ES-I3 (cell line): ENCODE data around the gene DQX1.
A peak's percentile ranks its signal among the peaks of the same experiment; 100 is the strongest.

Experiments used
- H3K36me3 ChIP-seq: 2 replicates; pipeline ENCODE4 v1.6.1; 2013; ENCODE audit warnings: mild to moderate bottlenecking, low read length, control low read depth, moderate library complexity; ENCODE audit not compliant: insufficient read depth
- H3K4me1 ChIP-seq: 2 replicates; pipeline ENCODE4 v1.6.1; 2013; ENCODE audit warnings: mild to moderate bottlenecking, control low read depth, low read length; ENCODE audit not compliant: insufficient read depth
- H3K9ac ChIP-seq: 2 replicates; pipeline ENCODE4 v1.6.1; 2013; ENCODE audit warnings: low read depth, mild to moderate bottlenecking, low read length, moderate library complexity
- H3K9me3 ChIP-seq: 2 replicates; pipeline ENCODE4 v1.6.1; 2013; ENCODE audit warnings: mild to moderate bottlenecking, low read length, moderate library complexity; ENCODE audit not compliant: control insufficient read depth, insufficient read depth

The DQX1 gene

DNA sequence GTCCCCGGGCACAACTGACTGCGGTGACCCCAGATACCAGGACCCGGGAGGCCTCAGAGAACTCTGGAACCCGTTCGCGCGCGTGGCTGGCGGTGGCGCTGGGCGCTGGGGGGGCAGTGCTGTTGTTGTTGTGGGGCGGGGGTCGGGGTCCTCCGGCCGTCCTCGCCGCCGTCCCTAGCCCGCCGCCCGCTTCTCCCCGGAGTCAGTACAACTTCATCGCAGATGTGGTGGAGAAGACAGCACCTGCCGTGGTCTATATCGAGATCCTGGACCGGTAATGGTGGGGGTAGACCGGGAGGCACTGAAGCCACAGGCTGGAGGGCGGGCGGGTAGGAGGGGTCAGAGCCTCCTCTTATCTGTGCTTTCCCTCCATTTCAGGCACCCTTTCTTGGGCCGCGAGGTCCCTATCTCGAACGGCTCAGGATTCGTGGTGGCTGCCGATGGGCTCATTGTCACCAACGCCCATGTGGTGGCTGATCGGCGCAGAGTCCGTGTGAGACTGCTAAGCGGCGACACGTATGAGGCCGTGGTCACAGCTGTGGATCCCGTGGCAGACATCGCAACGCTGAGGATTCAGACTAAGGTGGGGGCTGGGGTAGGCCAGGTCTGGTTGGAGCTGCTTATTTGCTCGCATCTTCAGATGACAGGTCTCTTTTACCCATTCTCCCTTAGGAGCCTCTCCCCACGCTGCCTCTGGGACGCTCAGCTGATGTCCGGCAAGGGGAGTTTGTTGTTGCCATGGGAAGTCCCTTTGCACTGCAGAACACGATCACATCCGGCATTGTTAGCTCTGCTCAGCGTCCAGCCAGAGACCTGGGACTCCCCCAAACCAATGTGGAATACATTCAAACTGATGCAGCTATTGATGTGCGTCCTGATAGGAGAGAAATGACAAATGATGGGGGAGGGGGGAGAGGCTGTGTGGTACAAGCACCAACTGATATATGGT lies 4.5 kb upstream of the DQX1 start:
- peak overlapping the region; percentile 99 for H3K9ac ChIP-seq
- peaks cover 10% of the 10 kb centered on the region for H3K36me3 ChIP-seq
- H3K4me1 ChIP-seq, result peaks cover 18% of the 10 kb centered on the region
- no peaks in the 10 kb centered on the region for H3K9me3 ChIP-seq

GRCh38 chr2:74529357-74530238 lies 3.6 kb upstream of the DQX1 start, which contains the start of the genes AUP1 and HTRA2:
AUP1 (minus strand) TSS chr2:74529706; CDS start chr2:74529629, 77 bp downstream.
HTRA2 (plus strand) TSS chr2:74529933; CDS start chr2:74530007, 74 bp downstream.
- Histone ChIP-seq H3K4me1 (peaks cover 19% of the 10 kb centered on the region), H3K9me3 (no peaks in the 10 kb centered on the region), H3K9ac (peak within 1 kb of the TSS; percentile 99), H3K36me3 (peaks cover 10% of the 10 kb centered on the region)

DNA sequence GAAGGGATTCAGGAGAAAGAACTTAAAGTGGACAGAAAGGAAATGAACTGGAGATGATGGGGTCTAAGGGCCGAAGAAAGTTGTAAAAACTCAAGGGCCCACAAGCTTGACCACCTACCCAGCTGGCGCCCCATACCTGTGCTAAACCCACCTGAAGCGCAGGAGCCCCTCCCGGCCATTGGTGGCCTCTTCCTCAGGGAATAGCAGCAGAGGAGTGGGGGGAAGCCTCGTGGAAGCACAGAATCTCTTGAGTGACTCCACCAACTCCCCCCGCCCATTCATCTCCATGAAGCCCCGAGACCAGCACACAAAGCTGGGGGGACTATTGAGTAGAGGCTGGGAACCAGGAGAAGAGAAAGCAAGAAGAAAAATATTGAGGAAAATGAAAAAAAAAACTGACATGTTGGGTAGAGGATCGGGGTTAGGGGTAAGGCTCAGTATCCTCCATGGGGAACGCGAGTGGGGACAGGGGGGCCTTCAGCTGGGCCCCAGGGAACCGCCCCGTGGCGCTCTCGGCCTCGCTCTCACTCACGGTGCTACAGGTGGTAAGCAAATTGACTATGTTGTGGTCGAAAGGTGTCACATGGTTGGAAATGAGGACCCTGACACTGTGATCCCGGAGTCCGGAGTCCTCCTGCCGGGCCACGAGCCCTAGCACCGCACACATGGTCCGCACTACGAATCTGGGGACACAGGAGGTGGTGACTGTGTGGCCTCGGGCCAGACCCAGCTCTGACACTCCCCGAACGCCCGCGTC lies 2.7 kb upstream of the DQX1 start:
- Histone ChIP-seq H3K9me3 (no peaks in the 10 kb centered on the region), H3K36me3 (peaks cover 10% of the 10 kb centered on the region), H3K9ac (peak overlapping the region; percentile 99), H3K4me1 (peaks cover 19% of the 10 kb centered on the region)

- Histone ChIP-seq H3K4me1 (peaks cover 19% of the 10 kb centered on the region), H3K36me3 (peaks cover 10% of the 10 kb centered on the region)
These were observed 1.7 kb upstream of the DQX1 start for GRCh38 chr2:74527741-74528140.

GRCh38 chr2:74526649-74527230 lies 709 bp upstream of the DQX1 start:
- no peaks in the 10 kb centered on the region for H3K9me3 ChIP-seq
- no peak overlapping the region for H3K9ac ChIP-seq
- peaks cover 19% of the 10 kb centered on the region for H3K4me1 ChIP-seq
- peaks cover 10% of the 10 kb centered on the region for H3K36me3 ChIP-seq

More at GRCh38 chr2:74527741-74528140, 1.7 kb upstream of the DQX1 start:
- no peak overlapping the region for H3K9ac ChIP-seq
- no peaks in the 10 kb centered on the region for H3K9me3 ChIP-seq

- H3K9me3 ChIP-seq, result no peaks in the 10 kb centered on the region
- H3K9ac ChIP-seq, result no peak overlapping the region
- H3K36me3 ChIP-seq, result peaks cover 10% of the 10 kb centered on the region
- peaks cover 16% of the 10 kb centered on the region for H3K4me1 ChIP-seq
These were observed 895 bp downstream of the DQX1 start for GRCh38 chr2:74524955-74525716.

- Histone ChIP-seq H3K36me3 (peaks cover 10% of the 10 kb centered on the region), H3K9ac (no peak overlapping the region), H3K4me1 (peaks cover 16% of the 10 kb centered on the region), H3K9me3 (no peaks in the 10 kb centered on the region)
These were observed 2.0 kb downstream of the DQX1 start for GRCh38 chr2:74524005-74524404.

DNA sequence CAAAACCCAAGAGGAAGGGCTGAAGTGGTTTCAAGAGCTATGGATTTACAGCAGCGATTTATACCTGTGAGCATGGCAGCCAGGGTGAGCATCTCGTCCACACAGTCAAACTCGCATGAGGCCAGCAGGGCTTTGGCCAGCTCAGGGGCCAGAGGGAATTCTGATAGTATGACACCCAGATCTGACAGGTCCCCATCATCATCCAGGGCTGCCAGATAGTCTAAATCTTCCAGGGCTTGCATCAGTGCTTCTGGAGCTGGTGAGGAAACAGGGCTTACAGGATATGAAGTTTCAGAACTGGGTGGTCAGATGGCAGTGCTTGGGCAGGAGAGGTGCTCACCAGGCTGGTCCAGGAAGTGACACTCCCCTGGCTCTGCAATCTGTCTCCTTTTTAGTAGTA lies 3.5 kb downstream of the DQX1 start:
- H3K4me1 ChIP-seq, result peaks cover 7% of the 10 kb centered on the region; the same call in 1 of the 2 replicates
- H3K9ac ChIP-seq, result no peak overlapping the region
- peaks cover 5% of the 10 kb centered on the region; the same call in 1 of the 2 replicates for H3K36me3 ChIP-seq
- H3K9me3 ChIP-seq, result no peaks in the 10 kb centered on the region

DNA sequence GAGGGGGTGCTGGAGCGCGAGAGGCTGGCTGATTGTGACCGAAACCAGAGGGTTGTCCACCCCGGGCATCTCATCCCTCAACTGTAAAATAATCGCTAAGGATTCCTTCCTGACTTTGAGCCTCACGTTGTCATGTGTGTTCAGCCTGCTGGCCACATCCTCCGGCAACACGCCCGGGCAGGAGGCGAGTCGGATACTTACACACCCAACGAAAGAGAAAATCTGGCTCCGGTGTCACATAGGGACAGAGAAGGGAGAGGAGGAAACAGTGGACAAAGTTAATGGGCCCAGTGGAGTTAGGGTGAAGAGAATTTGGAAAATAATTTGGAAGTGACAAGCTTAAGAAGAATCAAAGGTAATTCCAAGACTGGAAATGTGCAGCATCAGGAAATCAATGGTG lies 9.4 kb downstream of the DQX1 start:
- H3K36me3 ChIP-seq, result no peaks in the 10 kb centered on the region

GRCh38 chr2:74515981-74516633 lies 9.9 kb downstream of the DQX1 start:
- Histone ChIP-seq H3K4me1 (no peaks in the 10 kb centered on the region; the same call in 1 of the 2 replicates), H3K9me3 (peaks cover 6% of the 10 kb centered on the region; the same call in 1 of the 2 replicates), H3K9ac (peak overlapping the region; percentile 37; the same call in 1 of the 2 replicates), H3K36me3 (no peaks in the 10 kb centered on the region)

More for the DNA sequence above, 9.4 kb downstream of the DQX1 start:
- Histone ChIP-seq H3K9ac (no peak overlapping the region), H3K9me3 (peaks cover 6% of the 10 kb centered on the region; the same call in 1 of the 2 replicates), H3K4me1 (no peaks in the 10 kb centered on the region; the same call in 1 of the 2 replicates)

- peak overlapping the region; percentile 37; the same call in 1 of the 2 replicates for H3K9ac ChIP-seq
- H3K36me3 ChIP-seq, result no peaks in the 10 kb centered on the region
- H3K4me1 ChIP-seq, result no peaks in the 10 kb centered on the region; the same call in 1 of the 2 replicates
- peaks cover 6% of the 10 kb centered on the region; the same call in 1 of the 2 replicates for H3K9me3 ChIP-seq
These were observed 10.6 kb downstream of the DQX1 start for GRCh38 chr2:74515271-74515980.
